HUES6 (cell line): ENCODE measurements around the gene HTR3D.

Experiments used
- H3K27ac ChIP-seq: 2 replicates; pipeline ENCODE4 v1.7.0; 2013; ENCODE audit warnings: low read depth, mild to moderate bottlenecking, low read length, inconsistent platforms
- H3K27me3 ChIP-seq: 2 replicates; pipeline ENCODE4 v1.6.1; 2013; ENCODE audit warnings: low read length; ENCODE audit not compliant: control insufficient read depth, insufficient read depth
- H3K36me3 ChIP-seq: 2 replicates; pipeline ENCODE4 v1.6.1; 2013; ENCODE audit warnings: low read length; ENCODE audit not compliant: control insufficient read depth, insufficient read depth
- H3K4me1 ChIP-seq: 2 replicates; pipeline ENCODE4 v1.6.1; 2013; ENCODE audit warnings: low read length; ENCODE audit not compliant: control insufficient read depth, insufficient read depth
- H3K4me3 ChIP-seq: 2 replicates; pipeline ENCODE4 v1.5.1; 2013; ENCODE audit warnings: low read depth, low read length
- H3K9ac ChIP-seq: one replicate; pipeline ENCODE4 v1.6.1; 2013; ENCODE audit warnings: mild to moderate bottlenecking, low read length
- H3K9me3 ChIP-seq: 2 replicates; pipeline ENCODE4 v1.6.1; 2013; ENCODE audit warnings: low read depth, low read length; ENCODE audit not compliant: control insufficient read depth, insufficient read depth

HTR3D gene, protein sequence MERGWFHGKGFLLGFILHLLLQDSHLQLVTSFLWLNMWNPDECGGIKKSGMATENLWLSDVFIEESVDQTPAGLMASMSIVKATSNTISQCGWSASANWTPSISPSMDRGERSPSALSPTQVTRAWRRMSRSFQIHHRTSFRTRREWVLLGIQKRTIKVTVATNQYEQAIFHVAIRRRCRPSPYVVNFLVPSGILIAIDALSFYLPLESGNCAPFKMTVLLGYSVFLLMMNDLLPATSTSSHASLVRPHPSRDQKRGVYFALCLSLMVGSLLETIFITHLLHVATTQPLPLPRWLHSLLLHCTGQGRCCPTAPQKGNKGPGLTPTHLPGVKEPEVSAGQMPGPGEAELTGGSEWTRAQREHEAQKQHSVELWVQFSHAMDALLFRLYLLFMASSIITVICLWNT

DNA sequence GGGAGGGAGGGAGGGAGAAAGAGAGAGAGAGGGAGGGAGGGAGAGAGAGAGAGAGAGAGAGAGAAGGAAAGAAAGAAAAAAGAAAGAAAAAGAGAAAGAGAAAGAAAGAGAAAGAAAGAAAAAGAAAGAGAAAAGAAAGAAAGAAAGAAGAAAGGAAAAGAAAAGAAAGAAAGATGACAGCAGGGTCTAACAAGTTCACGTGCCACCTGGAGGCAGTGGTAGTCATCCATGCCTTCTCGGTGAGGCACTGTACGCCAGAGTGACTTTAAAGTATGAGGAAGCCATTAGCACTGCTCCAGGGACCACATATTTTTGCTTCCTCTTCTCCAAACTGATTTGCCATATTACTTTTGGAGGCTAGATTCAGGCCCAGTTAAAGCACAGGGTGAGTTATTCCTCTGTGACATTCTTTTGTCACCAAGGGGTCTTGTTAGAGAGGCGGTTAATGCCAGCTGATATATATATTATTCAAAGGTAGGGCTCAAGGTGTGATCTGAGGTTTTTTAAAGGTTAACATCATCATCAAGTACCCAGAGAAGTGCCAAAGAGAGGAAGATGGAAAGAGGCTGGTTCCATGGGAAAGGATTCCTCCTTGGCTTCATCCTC is at the start of gene HTR3D:
Gene HTR3D, plus strand, starts transcription at position 556 of the 606 bp plus-strand sequence. Its CDS starts 0 bp downstream, at position 556.
- H3K9ac ChIP-seq, result no peak within 1 kb of the TSS
- no peaks in the 10 kb centered on the region for H3K27me3 ChIP-seq
- H3K27ac ChIP-seq, result no peak within 1 kb of the TSS
- no peak within 1 kb of the TSS for H3K4me3 ChIP-seq
- H3K4me1 ChIP-seq, result no peaks in the 10 kb centered on the region
- H3K9me3 ChIP-seq, result no peaks in the 10 kb centered on the region
- no peaks in the 10 kb centered on the region for H3K36me3 ChIP-seq

DNA sequence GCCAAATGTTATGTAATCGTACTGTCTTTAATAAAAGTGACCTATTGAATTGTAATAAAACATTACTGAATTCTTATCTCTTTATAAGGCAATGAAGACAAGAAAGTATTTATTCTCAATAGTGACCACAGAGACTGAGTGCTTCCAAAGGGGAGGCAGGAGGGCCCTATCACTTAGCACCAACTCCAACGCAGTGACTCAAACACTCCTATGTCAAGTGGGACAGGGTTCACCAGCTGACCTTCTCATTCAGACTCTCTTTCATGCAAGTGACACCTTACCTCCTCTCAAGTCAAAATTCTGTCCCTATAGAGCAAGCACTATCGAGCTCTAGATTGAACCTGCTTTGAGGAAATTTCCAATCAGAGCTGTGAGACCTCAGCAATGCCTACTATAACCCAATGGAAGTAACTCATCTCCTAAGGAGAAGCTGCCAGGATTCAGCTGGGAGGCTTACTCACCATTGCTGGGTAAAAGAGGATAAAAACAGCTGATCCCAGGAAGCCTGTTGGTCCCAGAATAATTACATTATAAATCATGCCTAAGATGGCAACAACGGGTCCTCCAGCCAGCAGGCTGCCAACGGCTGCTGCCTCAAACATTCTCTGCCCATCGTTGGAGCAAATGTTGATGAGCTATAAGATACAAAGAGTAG is 49.4 kb upstream of the HTR3D start:
- no peak overlapping the region for H3K4me3 ChIP-seq
- H3K9me3 ChIP-seq, result no peaks in the 10 kb centered on the region
- peaks cover 20% of the 10 kb centered on the region for H3K4me1 ChIP-seq
- H3K36me3 ChIP-seq, result peaks cover 44% of the 10 kb centered on the region
- H3K27ac ChIP-seq, result no peak overlapping the region
- no peaks in the 10 kb centered on the region for H3K27me3 ChIP-seq
- no peak overlapping the region for H3K9ac ChIP-seq

GRCh38 chr3:183984127-183984740 is 47.3 kb upstream of the HTR3D start:
- Histone ChIP-seq H3K9me3 (no peaks in the 10 kb centered on the region), H3K36me3 (peaks cover 56% of the 10 kb centered on the region), H3K27ac (no peak overlapping the region)

DNA sequence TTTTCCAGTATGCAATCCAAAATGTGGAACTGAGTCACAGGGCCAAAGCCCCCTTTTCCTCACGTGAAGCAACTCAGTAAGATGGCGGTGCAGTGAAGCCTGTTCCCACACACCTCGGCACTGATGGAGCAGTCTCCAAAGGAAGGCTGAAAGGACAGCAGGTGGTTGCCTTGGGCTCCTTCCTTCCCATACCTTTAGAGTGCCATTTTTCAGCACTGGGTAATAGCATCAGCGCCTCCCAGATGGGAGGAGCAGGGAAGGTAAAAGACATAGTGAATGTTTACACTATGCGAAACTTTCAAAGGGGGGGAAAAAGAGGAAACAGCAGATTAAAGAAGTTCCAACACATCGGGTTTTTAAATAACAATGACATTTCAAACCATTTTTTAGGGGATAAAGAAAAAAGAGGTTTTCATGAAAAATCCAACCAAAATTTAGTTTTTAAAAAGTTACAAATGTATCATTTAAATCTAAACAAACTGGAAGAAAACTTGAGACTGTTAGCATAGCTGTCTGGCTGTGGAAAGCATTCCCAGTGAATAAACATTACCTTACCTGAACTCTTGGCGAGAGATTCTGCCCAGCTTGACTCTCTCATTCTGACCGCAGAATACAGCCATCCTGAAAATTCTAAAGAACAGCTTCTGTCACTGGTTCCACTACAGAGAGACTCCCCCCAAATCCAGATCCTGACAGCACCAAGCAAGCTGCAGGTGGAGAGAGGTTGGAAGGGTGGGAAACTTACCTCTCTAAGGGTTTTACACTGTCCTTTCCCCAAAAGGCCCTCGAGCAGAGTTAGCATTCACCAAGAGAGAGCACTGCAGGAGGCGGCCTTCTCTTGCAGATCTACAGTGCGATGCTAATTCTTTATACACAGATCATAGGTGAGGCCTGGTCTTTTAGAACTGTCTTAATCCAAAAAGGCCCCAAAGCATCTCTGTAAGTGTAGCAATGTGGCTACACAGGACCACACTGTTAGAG is 46.5 kb upstream of the HTR3D start:
- Histone ChIP-seq H3K4me3 (no peak overlapping the region), H3K9ac (no peak overlapping the region), H3K27ac (no peak overlapping the region), H3K9me3 (no peaks in the 10 kb centered on the region), H3K4me1 (peaks cover 17% of the 10 kb centered on the region), H3K36me3 (peaks cover 57% of the 10 kb centered on the region), H3K27me3 (no peaks in the 10 kb centered on the region)

More at GRCh38 chr3:183984127-183984740, 47.3 kb upstream of the HTR3D start:
- Histone ChIP-seq H3K9ac (no peak overlapping the region), H3K27me3 (no peaks in the 10 kb centered on the region), H3K4me3 (no peak overlapping the region), H3K4me1 (peaks cover 17% of the 10 kb centered on the region)

- H3K4me1 ChIP-seq, result peaks cover 17% of the 10 kb centered on the region
- H3K4me3 ChIP-seq, result no peak overlapping the region
- no peak overlapping the region for H3K27ac ChIP-seq
- H3K36me3 ChIP-seq, result peaks cover 42% of the 10 kb centered on the region
- no peaks in the 10 kb centered on the region for H3K27me3 ChIP-seq
- H3K9me3 ChIP-seq, result no peaks in the 10 kb centered on the region
- H3K9ac ChIP-seq, result no peak overlapping the region
Measured at GRCh38 chr3:183987000-183987600, 44.4 kb upstream of the HTR3D start.

- no peaks in the 10 kb centered on the region for H3K27me3 ChIP-seq
- H3K4me3 ChIP-seq, result no peak overlapping the region
- peaks cover 30% of the 10 kb centered on the region for H3K36me3 ChIP-seq
- H3K27ac ChIP-seq, result no peak overlapping the region
- H3K4me1 ChIP-seq, result peaks cover 17% of the 10 kb centered on the region
- no peak overlapping the region for H3K9ac ChIP-seq
- no peaks in the 10 kb centered on the region for H3K9me3 ChIP-seq
Measured at GRCh38 chr3:183988216-183988790, 43.2 kb upstream of the HTR3D start.

DNA sequence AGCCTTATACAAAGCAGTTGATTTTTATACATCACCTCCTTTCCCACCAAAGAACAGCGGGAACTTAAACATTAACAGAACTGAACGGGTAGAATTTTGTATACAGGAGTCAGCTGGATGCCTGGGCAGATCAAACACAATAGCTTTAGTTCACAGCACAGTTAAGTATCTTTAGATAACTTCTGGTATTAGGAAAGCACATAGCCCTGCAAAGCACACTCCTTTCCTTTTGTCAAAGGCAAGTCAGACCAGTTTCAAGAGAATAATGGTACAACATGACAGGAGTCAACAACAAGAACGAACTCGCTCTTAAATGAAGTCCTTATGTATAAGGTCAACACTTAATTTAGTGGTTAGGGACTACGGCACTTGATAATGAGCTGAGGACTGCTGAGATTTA is 40.1 kb upstream of the HTR3D start:
- Histone ChIP-seq H3K9ac (no peak overlapping the region), H3K27me3 (no peaks in the 10 kb centered on the region), H3K27ac (no peak overlapping the region), H3K36me3 (peaks cover 22% of the 10 kb centered on the region), H3K9me3 (no peaks in the 10 kb centered on the region), H3K4me3 (no peak overlapping the region), H3K4me1 (no peaks in the 10 kb centered on the region)

GRCh38 chr3:184001761-184002160 is 29.8 kb upstream of the HTR3D start:
- Histone ChIP-seq H3K27me3 (no peaks in the 10 kb centered on the region), H3K9ac (no peak overlapping the region), H3K9me3 (no peaks in the 10 kb centered on the region), H3K4me1 (peaks cover 7% of the 10 kb centered on the region; the same call in 1 of the 2 replicates), H3K36me3 (peaks cover 9% of the 10 kb centered on the region), H3K4me3 (no peak overlapping the region), H3K27ac (no peak overlapping the region)

GRCh38 chr3:184002469-184002868 is 29.1 kb upstream of the HTR3D start:
- no peaks in the 10 kb centered on the region for H3K9me3 ChIP-seq
- no peak overlapping the region for H3K9ac ChIP-seq
- H3K4me1 ChIP-seq, result peaks cover 7% of the 10 kb centered on the region; the same call in 1 of the 2 replicates

More at GRCh38 chr3:184002469-184002868, 29.1 kb upstream of the HTR3D start:
- Histone ChIP-seq H3K27me3 (no peaks in the 10 kb centered on the region), H3K36me3 (peaks cover 9% of the 10 kb centered on the region), H3K27ac (no peak overlapping the region), H3K4me3 (no peak overlapping the region)
